NCI-H1048 (cell line): ENCODE results near the gene RLBP1.
A peak's percentile ranks its signal among the peaks of the same experiment; 100 is the strongest.

Experiments
- DNase-seq: peaks from one replicate; lab custom pipeline; 2025; lab: John Stamatoyannopoulos, UW

The RLBP1 gene

GRCh38 chr15:89205991-89206585 is 15.3 kb downstream of the RLBP1 start:
- DNase-seq, result no peak

- no peak for DNase-seq
Measured at GRCh38 chr15:89203705-89204273, 17.6 kb downstream of the RLBP1 start.

GRCh38 chr15:89201465-89202005 is 19.8 kb downstream of the RLBP1 start:
- no peak for DNase-seq

- no peak for DNase-seq
Measured at GRCh38 chr15:89200182-89200581, 21.2 kb downstream of the RLBP1 start.

DNA sequence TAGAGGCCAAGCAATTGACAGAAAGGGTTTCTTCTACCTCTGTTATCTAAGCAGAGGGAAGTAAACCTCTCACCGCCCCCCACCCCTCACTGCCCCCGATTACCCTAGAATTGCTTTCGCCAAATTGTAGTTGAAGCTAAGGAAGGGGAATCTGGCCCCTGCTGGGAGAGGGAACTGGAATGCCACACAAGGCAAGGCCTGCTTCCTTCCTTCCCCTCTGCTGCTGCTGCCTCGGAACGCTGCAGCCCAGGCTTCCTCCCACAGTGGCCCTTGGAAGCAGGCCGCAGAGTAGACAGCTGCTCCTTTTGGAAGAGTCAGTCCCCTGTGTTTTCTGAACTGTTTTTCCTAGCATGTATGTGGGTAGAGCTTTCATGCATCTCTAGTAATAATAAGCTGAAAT is 21.6 kb downstream of the RLBP1 start:
- no peak for DNase-seq

- DNase-seq, result no peak
Measured at GRCh38 chr15:89198934-89199333, 22.4 kb downstream of the RLBP1 start.

GRCh38 chr15:89198196-89198595 is 23.2 kb downstream of the RLBP1 start:
- no peak for DNase-seq

- DNase-seq, result peak; percentile 84
Measured at GRCh38 chr15:89197503-89197971, 23.8 kb downstream of the RLBP1 start.

GRCh38 chr15:89196994-89197393 is 24.4 kb downstream of the RLBP1 start:
- no peak for DNase-seq

DNA sequence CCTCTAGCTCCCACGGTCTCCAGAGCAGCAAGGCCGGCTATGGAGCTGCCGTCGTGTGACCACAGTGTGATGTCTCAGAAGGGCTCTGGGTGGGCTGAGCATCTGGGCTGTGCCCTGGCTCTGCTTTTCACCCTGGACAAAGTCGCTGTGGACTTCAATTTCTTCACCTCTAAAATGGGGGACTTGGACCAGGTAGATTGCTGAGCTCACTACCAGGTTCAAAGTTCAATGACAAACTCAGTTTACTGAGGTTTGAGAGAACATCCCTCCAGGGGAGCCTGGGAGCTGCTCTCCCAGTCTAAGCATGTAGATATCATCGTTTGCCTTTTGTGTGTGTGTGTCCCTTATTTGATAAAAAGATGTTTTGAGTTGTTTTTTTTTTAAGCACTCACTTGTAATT is 25.1 kb downstream of the RLBP1 start:
- DNase-seq, result no peak

GRCh38 chr15:89195836-89196235 is 25.5 kb downstream of the RLBP1 start:
- no peak for DNase-seq

- no peak for DNase-seq
Measured at GRCh38 chr15:89194608-89195007, 26.8 kb downstream of the RLBP1 start.

- DNase-seq, result no peak
Measured at GRCh38 chr15:89192766-89193165, 28.6 kb downstream of the RLBP1 start.

GRCh38 chr15:89192136-89192535 is 29.2 kb downstream of the RLBP1 start:
- no peak for DNase-seq

GRCh38 chr15:89187986-89188514 is 33.3 kb downstream of the RLBP1 start:
- no peak for DNase-seq

DNA sequence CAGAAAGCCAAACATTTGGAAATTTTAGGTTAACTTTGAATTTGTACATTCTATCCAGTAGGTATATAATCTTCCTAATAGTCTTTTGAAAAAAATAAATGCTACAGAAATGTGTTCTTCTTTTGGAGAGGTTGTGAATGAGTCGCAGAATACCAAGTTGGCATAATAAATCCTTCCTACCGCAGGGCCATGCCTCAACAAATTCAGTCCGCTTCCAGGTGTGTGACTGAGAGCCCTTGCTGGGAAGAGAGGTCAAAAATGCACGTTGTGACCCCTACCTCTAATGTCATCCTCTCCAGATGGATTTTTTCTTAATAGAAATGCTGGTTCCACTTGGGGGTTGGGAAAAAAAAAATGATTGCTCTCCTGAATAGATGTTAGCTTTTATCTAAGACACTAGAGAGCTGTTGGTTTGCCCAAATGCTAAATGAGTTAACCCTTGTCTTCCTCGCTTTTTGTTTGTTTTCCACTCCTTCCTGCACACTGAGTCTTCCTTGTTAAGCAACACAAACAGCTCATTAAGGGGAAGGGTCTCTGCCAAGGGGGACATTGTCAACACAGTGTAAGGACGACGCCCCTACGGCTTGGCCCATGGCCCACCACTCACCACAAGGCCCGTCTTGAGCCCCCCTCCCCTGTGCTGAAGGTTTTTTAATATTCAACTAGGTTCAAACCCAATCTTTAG is 33.9 kb downstream of the RLBP1 start:
- no peak for DNase-seq

DNA sequence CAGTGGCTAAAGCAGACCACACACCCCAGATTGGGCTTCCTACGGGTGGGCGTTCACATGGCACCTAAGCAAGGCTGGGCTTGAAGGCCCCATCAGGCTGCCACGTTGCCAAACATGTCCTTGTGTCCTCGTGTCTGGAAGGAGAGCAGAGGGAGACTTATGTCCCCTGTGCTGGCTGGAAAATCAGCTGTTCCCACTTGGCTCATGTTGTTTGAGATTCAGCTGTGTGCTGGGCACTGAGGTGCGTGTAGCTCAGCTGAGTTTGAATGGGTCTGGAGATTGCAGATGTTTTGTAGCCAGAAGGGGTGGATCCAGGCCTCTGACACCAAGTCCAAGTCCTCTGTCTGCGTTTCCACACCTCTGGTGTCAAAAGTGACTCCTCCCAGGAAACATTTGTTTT is 34.6 kb downstream of the RLBP1 start:
- no peak for DNase-seq

DNA sequence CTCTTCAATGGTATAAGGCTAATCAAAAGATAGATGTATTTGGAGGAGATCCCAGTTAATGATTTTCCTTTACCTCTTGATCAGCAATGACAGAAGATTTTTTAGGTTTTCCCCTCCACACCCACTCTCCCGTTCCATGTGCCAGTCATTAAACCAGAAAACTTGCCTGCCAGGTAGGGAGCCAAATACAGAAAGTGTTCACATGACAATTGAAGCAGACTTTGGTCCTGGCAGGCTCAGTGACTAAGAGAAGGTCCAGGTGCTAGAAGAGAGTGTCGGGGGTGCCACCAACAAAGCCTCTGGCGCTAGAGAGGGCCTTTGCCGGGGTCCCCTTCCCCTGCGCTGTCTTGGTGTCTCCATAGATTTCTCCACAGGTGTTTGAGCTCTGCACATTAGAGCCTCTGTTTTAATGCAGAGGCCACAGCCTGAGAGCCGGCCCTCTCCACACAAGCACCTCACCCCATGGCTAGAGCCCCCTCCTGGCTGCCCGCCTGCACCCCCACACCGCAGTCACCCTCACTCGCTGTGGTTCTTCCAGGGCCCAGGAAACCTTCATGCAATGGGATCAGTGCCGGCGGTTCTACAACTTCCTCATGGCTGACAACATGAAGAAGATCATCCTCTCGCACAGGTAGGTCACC is 36.4 kb downstream of the RLBP1 start:
- no peak for DNase-seq

DNA sequence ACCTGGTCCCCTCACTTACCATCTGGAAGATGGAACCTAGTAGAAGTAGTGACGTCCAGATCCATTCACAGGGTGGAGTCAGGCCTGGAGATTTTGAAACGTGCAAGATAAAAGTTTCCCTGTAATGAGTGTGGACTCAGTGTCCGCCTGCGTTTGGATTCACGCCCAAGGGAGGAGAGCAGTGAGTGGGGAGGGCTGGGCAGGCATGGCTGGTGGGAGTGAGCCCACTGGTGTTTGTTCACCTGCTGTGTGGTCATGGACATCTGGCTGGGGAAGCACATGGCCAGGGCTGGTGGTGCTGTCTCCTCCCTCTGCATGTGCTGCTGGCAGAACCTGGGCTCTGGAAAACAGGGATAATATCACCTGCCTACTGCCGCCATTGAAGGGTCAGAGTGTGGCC is 37.0 kb downstream of the RLBP1 start:
- DNase-seq, result no peak

- DNase-seq, result no peak
Measured at GRCh38 chr15:89179966-89180875, 41.2 kb downstream of the RLBP1 start.

- DNase-seq, result no peak
Measured at GRCh38 chr15:89178307-89178977, 42.9 kb downstream of the RLBP1 start.
